Rectal smooth muscle tissue (tissue), 1 donor: ENCODE data around the gene OPCML.

Experiments
- H3K27ac ChIP-seq: one replicate; pipeline ENCODE4 v1.7.0; 2013; ENCODE audit warnings: low read depth, low read length, inconsistent platforms
- H3K27me3 ChIP-seq: one replicate; pipeline ENCODE4 v1.7.0; 2013; ENCODE audit warnings: low read length; ENCODE audit not compliant: control insufficient read depth, insufficient read depth
- H3K36me3 ChIP-seq: one replicate; pipeline ENCODE4 v1.7.0; 2013; ENCODE audit warnings: low read length; ENCODE audit not compliant: control insufficient read depth, insufficient read depth
- H3K4me1 ChIP-seq: one replicate; pipeline ENCODE4 v1.7.0; 2013; ENCODE audit warnings: low read length; ENCODE audit not compliant: control insufficient read depth, insufficient read depth
- H3K4me3 ChIP-seq: one replicate; pipeline ENCODE4 v1.7.0; 2013; ENCODE audit warnings: low read length
- H3K9ac ChIP-seq: one replicate; pipeline ENCODE4 v1.7.0; 2013; ENCODE audit warnings: low read length

Gene OPCML

GRCh38 chr11:132704781-132705375, 827.4 kb downstream of the OPCML start:
- H3K27me3 ChIP-seq: no peaks in the 10 kb centered on the region
- H3K36me3 ChIP-seq: no peaks in the 10 kb centered on the region
- no peak overlapping the region for H3K9ac ChIP-seq
- no peak overlapping the region for H3K4me3 ChIP-seq
- H3K4me1 ChIP-seq: no peaks in the 10 kb centered on the region
- no peak overlapping the region for H3K27ac ChIP-seq

- Histone ChIP-seq H3K27me3 (no peaks in the 10 kb centered on the region), H3K27ac (no peak overlapping the region), H3K36me3 (no peaks in the 10 kb centered on the region), H3K4me1 (no peaks in the 10 kb centered on the region), H3K4me3 (no peak overlapping the region), H3K9ac (no peak overlapping the region)
Observed at GRCh38 chr11:132692891-132693290, 839.4 kb downstream of the OPCML start.

GRCh38 chr11:132691848-132692550, 840.3 kb downstream of the OPCML start:
- Histone ChIP-seq H3K27ac (no peak overlapping the region), H3K9ac (no peak overlapping the region), H3K4me1 (no peaks in the 10 kb centered on the region), H3K27me3 (no peaks in the 10 kb centered on the region), H3K4me3 (no peak overlapping the region), H3K36me3 (no peaks in the 10 kb centered on the region)

GRCh38 chr11:132686886-132687285, 845.4 kb downstream of the OPCML start:
- Histone ChIP-seq H3K27ac (no peak overlapping the region), H3K36me3 (no peaks in the 10 kb centered on the region), H3K4me3 (no peak overlapping the region), H3K4me1 (no peaks in the 10 kb centered on the region), H3K9ac (no peak overlapping the region), H3K27me3 (no peaks in the 10 kb centered on the region)

GRCh38 chr11:132685174-132685611, 847.1 kb downstream of the OPCML start:
- H3K27me3 ChIP-seq: no peaks in the 10 kb centered on the region
- H3K27ac ChIP-seq: no peak overlapping the region
- no peaks in the 10 kb centered on the region for H3K4me1 ChIP-seq

GRCh38 chr11:132683602-132684001, 848.7 kb downstream of the OPCML start:
- Histone ChIP-seq H3K9ac (no peak overlapping the region), H3K4me3 (no peak overlapping the region), H3K4me1 (no peaks in the 10 kb centered on the region), H3K27ac (no peak overlapping the region), H3K36me3 (no peaks in the 10 kb centered on the region), H3K27me3 (no peaks in the 10 kb centered on the region)

More at GRCh38 chr11:132685174-132685611, 847.1 kb downstream of the OPCML start:
- H3K36me3 ChIP-seq: no peaks in the 10 kb centered on the region
- no peak overlapping the region for H3K9ac ChIP-seq
- no peak overlapping the region for H3K4me3 ChIP-seq

- no peaks in the 10 kb centered on the region for H3K27me3 ChIP-seq
- H3K9ac ChIP-seq: no peak overlapping the region
- no peak overlapping the region for H3K4me3 ChIP-seq
- no peaks in the 10 kb centered on the region for H3K36me3 ChIP-seq
- H3K27ac ChIP-seq: no peak overlapping the region
- no peaks in the 10 kb centered on the region for H3K4me1 ChIP-seq
Observed at GRCh38 chr11:132681971-132682370, 850.3 kb downstream of the OPCML start.

- Histone ChIP-seq H3K9ac (no peak overlapping the region), H3K4me3 (no peak overlapping the region), H3K4me1 (no peaks in the 10 kb centered on the region), H3K36me3 (no peaks in the 10 kb centered on the region), H3K27me3 (no peaks in the 10 kb centered on the region), H3K27ac (no peak overlapping the region)
Observed at GRCh38 chr11:132680584-132680983, 851.7 kb downstream of the OPCML start.

- Histone ChIP-seq H3K4me3 (no peak overlapping the region), H3K4me1 (no peaks in the 10 kb centered on the region), H3K36me3 (no peaks in the 10 kb centered on the region), H3K27me3 (no peaks in the 10 kb centered on the region), H3K27ac (no peak overlapping the region), H3K9ac (no peak overlapping the region)
Observed at GRCh38 chr11:132674151-132674550, 858.1 kb downstream of the OPCML start.

GRCh38 chr11:132671851-132672370, 860.4 kb downstream of the OPCML start:
- no peak overlapping the region for H3K27ac ChIP-seq

GRCh38 chr11:132670921-132671675, 861.2 kb downstream of the OPCML start:
- no peak overlapping the region for H3K4me3 ChIP-seq
- no peak overlapping the region for H3K9ac ChIP-seq
- H3K27ac ChIP-seq: no peak overlapping the region
- no peaks in the 10 kb centered on the region for H3K27me3 ChIP-seq
- no peaks in the 10 kb centered on the region for H3K36me3 ChIP-seq
- H3K4me1 ChIP-seq: no peaks in the 10 kb centered on the region

More at GRCh38 chr11:132671851-132672370, 860.4 kb downstream of the OPCML start:
- no peak overlapping the region for H3K4me3 ChIP-seq
- no peaks in the 10 kb centered on the region for H3K27me3 ChIP-seq
- H3K36me3 ChIP-seq: no peaks in the 10 kb centered on the region
- no peaks in the 10 kb centered on the region for H3K4me1 ChIP-seq
- H3K9ac ChIP-seq: no peak overlapping the region

- no peaks in the 10 kb centered on the region for H3K4me1 ChIP-seq
- no peak overlapping the region for H3K27ac ChIP-seq
- H3K9ac ChIP-seq: no peak overlapping the region
- H3K36me3 ChIP-seq: no peaks in the 10 kb centered on the region
- H3K27me3 ChIP-seq: no peaks in the 10 kb centered on the region
- no peak overlapping the region for H3K4me3 ChIP-seq
Observed at GRCh38 chr11:132669949-132670348, 862.4 kb downstream of the OPCML start.
